H1 (cell line): Measurements from ENCODE around the gene TNRC6A.

Experiments
- ATF3 ChIP-seq: IDR thresholded peaks from 2 replicates; pipeline ENCODE4 v1.6.1; 2011; ENCODE audit warnings: low read depth, mild to moderate bottlenecking, low read length; ENCODE audit not compliant: insufficient read depth
- CBX8 ChIP-seq: fragments of 300-800, 300-1000 bp; sonication (generic); IDR thresholded peaks from 2 replicates; pipeline ENCODE4 v1.7.1; 2016; ENCODE audit warnings: low read depth, low read length, borderline replicate concordance
- CTCF ChIP-seq, 3 experiments: IDR thresholded peaks; 1 replicate in 2 of 3; 2 replicates in 1 of 3; pipeline versions ENCODE4 v1.5.1 to v1.6.1; 2011; ENCODE audit warnings: low read length in 3 of 3, mild to moderate bottlenecking in 3 of 3, inconsistent platforms in 2 of 3, low read depth in 1 of 3, moderate library complexity in 1 of 3; ENCODE audit not compliant: insufficient read depth in 1 of 3; ENCODE audit errors: control extremely low read depth in 1 of 3
- E2F6 ChIP-seq: IDR thresholded peaks from 2 replicates; pipeline ENCODE4 v1.6.1; 2012; ENCODE audit warnings: inconsistent platforms
- EZH2 ChIP-seq: fragments of 200-600 bp; sonication (generic); IDR thresholded peaks from 2 replicates; pipeline ENCODE4 v1.7.1; 2012; ENCODE audit warnings: low read depth, mild to moderate bottlenecking, moderate library complexity, low read length, inconsistent platforms; ENCODE audit not compliant: severe bottlenecking
- KDM1A ChIP-seq: fragments of 200-600, 300-600 bp; sonication (generic); IDR thresholded peaks from 2 replicates; pipeline ENCODE4 v1.7.1; 2016; ENCODE audit warnings: mild to moderate bottlenecking, low read length, borderline replicate concordance
- POLR2A ChIP-seq, 2 experiments: IDR thresholded peaks; 1 replicate in 1 of 2; 2 replicates in 1 of 2; pipeline ENCODE4 v1.6.1; 2011; ENCODE audit warnings: low read depth in 2 of 2, low read length in 2 of 2, mild to moderate bottlenecking in 2 of 2; ENCODE audit errors: control extremely low read depth in 1 of 2
- POLR2AphosphoS5 ChIP-seq: IDR thresholded peaks from 2 replicates; pipeline ENCODE4 v1.6.1; 2011; ENCODE audit warnings: low read depth, low read length
- RAD21 ChIP-seq, 2 experiments: IDR thresholded peaks in 1 of 2; conservative IDR thresholded peaks in 1 of 2; 2 replicates each; pipeline ENCODE4 v1.6.1; 2011; ENCODE audit warnings: low read depth in 2 of 2, low read length in 2 of 2, improper control_type of control experiment in 1 of 2, inconsistent platforms in 1 of 2, mild to moderate bottlenecking in 1 of 2, moderate library complexity in 1 of 2
- RNF2 ChIP-seq: fragments of 200-900, 300-1000 bp; sonication (generic); IDR thresholded peaks from 2 replicates; pipeline ENCODE4 v1.7.1; 2016; ENCODE audit warnings: borderline replicate concordance, low read depth, mild to moderate bottlenecking, antibody characterized with exemption, low read length; ENCODE audit not compliant: poor library complexity, severe bottlenecking; ENCODE audit errors: missing control alignments
- SIN3A ChIP-seq, 2 experiments: IDR thresholded peaks in 1 of 2; conservative IDR thresholded peaks in 1 of 2; 2 replicates each; pipeline ENCODE4 v1.6.1; 2011 to 2012; ENCODE audit warnings: low read length in 2 of 2, improper control_type of control experiment in 1 of 2, low read depth in 1 of 2, mild to moderate bottlenecking in 1 of 2
- USF2 ChIP-seq: IDR thresholded peaks from 2 replicates; pipeline ENCODE4 v1.6.1; 2011; ENCODE audit warnings: low read length, improper control_type of control experiment
- YY1 ChIP-seq: IDR thresholded peaks from 2 replicates; pipeline ENCODE4 v1.6.1; 2011; ENCODE audit warnings: low read depth, mild to moderate bottlenecking, low read length

GRCh38 chr16:24771132-24771778 is 41.8 kb downstream of the TNRC6A start:
- TF ChIP-seq POLR2A (IDR thresholded peaks at IDR 0.05; ENCODE audit: control extremely low read depth in 1 of 2, low read depth in 2 of 2, low read length in 2 of 2) (no peak), CTCF (IDR thresholded peaks at IDR 0.05; ENCODE audit: control extremely low read depth in 1 of 3, insufficient read depth in 1 of 3, low read depth in 1 of 3, low read length in 3 of 3) (no peak), KDM1A (no peak), CBX8 (no peak), EZH2 (no peak), USF2 (no peak), E2F6 (no peak), YY1 (no peak), RAD21 (IDR thresholded peaks at IDR 0.05 in 1 of 2, conservative IDR thresholded peaks at IDR 0.05 in 1 of 2; ENCODE audit: low read depth in 2 of 2, low read length in 2 of 2) (no peak), ATF3 (no peak), POLR2AphosphoS5 (no peak), SIN3A (conservative IDR thresholded peaks at IDR 0.05 in 1 of 2, IDR thresholded peaks at IDR 0.05 in 1 of 2; ENCODE audit: low read depth in 1 of 2, low read length in 2 of 2) (no peak), RNF2 (no peak)
